HG02884 (cell line): ENCODE data around the gene SLC25A1.

Experiments
- ATAC-seq: cut with Tn5 transposase; IDR thresholded peaks from one replicate; pipeline ENCODE4 v1.9.1; 2021; ENCODE audit warnings: mild to moderate bottlenecking, moderate library complexity; ENCODE audit not compliant: unreplicated experiment

Gene SLC25A1

DNA sequence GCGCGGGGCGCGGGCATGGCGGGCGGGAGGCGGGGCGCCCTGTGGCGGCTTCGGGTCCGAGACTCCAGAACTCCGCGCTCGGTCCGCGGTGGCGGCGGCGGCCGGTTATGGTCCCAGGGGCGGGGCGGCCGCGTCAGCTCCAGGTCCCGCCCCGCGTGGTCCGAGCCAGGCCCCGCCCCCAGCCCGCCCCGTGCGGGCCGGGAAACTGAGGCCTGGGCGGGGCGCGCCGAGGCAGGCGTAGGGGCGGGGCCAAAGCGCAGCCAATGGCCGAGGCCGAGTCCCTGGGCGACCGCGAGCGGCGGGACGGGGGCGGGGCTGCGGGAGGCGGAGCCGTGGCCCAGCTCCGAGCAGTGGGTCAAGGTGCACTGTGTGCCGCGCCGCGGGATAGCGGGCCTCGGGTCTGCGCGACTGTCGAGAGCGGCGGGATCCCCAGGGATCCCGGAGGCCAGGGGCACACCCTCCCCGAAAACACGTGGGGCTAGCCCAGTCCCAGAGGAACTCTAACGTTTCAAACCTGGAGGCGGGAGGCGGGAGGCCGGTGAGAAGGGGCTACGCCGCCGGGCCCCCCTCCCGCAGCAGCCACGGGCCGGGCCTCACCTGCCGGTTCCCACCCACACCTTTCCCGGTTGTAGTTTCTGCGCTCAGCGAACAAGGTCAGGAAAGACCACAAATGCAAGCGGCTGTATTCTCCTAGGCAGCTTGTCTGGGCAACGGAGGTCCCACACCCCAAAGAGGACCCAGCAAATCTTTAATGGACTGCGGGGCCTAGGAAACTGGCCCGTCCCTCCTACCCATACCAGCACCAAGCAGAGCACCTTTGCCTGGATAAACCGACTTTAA lies at the start of gene SLC25A1:
TSS of gene SLC25A1 (minus strand) at position 80 of the 840 bp plus-strand sequence. CDS start at position 17, 63 bp downstream.
- ATAC-seq = peak; percentile 62

GRCh38 chr22:19228179-19228578 lies 49.6 kb upstream of the SLC25A1 start:
- no peak for ATAC-seq

DNA sequence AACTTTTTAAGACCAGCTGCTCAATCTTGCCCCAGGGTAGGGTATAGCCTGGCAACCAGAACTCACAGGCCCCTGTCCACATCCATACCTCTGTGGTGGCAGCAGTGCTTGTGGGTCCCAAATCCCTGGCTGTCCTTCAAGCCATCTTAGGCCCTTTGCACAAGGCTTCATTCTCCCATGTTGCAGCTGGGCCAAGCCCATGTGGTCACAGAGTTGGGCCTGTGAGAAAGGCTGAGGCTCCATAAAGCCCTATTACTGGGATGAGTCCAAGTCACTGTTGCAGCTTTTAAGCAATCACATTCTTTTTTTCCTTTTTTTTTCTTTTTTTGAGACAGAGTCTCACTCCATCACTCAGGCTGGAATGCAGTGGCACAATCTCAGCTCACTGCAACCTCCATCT lies 47.9 kb upstream of the SLC25A1 start:
- ATAC-seq = no peak

DNA sequence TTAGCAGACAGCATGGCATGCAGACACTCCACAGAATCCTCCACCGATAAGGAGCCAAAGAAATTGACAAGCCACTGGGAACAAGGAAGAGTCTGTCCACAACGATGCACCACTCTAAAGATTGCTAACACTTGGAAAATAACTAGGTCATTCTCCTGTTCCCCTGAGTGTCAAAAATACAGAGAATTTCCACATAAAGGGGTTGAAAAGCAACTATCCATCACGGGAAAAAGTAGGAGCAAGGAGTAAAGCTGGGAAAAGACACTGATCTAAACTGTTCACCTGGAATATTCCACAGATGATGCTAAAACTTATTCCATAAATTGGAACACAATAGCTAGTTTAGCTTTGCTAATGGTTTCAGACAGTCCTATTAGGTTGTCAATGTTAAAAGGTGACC lies 47.0 kb upstream of the SLC25A1 start:
- ATAC-seq = no peak

- no peak for ATAC-seq
Measured at GRCh38 chr22:19224985-19225384, 46.4 kb upstream of the SLC25A1 start.

DNA sequence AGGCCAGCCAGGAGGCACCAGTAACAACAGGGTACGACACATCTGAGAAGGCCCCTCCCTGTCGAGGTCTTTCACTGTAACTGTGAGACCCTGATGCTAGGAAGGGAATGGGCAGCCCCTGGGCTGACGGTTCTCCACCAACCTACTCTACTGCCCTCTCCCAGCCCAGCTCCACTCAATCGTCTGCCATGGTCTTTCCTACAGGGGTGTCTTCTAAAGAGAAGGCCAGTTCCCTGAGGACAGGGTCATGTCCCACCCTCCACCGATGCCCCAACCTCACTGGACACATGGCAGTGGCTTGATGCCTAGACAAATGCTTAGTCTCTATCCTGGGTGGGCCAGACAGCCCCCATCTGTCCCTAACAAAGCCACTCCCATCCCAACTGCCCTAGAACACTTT lies 46.0 kb upstream of the SLC25A1 start:
- ATAC-seq = no peak

- ATAC-seq = no peak
Measured at GRCh38 chr22:19223617-19224016, 45.1 kb upstream of the SLC25A1 start.

DNA sequence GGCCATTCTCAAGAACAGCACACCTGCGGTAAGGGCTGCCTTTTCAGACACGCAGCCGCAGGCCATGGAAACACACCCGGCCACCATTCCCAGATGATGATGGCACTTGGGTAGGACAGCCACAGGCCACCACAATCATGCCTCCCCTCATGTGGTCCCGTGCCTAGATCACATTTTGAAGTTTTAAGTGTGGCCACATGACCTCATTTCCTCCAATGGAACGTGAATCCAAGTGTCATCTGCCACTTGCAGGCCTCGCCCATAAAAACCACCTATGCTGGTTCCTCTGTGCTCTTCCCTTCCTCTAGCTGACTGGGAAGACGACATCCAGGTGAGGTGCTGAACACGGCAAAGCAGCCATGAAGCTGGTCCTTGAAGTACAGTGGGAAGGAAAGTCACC lies 44.6 kb upstream of the SLC25A1 start:
- no peak for ATAC-seq

DNA sequence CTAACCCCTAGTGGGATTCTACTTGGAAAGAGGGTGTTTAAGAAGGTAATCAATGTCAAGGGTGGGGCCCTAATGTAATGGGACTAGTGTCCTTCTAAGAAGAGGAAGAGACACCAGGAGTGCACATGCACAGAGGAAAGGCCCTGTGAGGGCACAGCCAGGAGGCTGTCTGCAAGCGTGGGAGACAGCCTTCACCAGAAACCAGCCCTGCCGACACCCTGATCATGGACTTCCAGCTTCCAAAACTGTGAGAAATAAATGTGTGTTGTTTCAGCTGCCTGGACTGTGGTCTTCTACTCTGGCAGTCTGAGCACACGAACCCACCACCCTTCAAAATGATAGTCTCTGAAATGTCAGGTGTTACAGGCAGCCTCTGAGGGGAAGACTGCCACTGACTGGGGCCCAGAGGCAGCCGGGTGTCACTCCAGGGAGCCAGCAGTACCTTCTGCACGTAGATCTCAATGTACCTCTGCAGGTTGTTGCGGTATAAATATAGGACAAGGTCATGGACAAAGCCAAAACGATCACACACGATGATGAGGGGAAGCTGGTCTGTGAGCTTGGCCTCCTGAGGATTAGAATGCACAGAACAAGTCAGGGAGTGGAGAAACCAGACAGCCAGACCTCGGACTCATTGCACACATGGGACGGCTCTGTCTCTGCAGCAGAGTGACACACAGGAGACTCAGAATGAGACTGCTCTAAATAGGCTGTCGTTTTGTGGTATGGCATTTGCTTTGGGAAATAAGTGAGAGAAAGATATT lies 43.9 kb upstream of the SLC25A1 start:
- ATAC-seq = no peak

GRCh38 chr22:19220867-19221266 lies 42.3 kb upstream of the SLC25A1 start:
- ATAC-seq = no peak

GRCh38 chr22:19218541-19219233 lies 40.2 kb upstream of the SLC25A1 start:
- no peak for ATAC-seq

- ATAC-seq = no peak
Measured at GRCh38 chr22:19216579-19216978, 38.0 kb upstream of the SLC25A1 start.

- ATAC-seq = no peak
Measured at GRCh38 chr22:19215360-19215759, 36.8 kb upstream of the SLC25A1 start.

DNA sequence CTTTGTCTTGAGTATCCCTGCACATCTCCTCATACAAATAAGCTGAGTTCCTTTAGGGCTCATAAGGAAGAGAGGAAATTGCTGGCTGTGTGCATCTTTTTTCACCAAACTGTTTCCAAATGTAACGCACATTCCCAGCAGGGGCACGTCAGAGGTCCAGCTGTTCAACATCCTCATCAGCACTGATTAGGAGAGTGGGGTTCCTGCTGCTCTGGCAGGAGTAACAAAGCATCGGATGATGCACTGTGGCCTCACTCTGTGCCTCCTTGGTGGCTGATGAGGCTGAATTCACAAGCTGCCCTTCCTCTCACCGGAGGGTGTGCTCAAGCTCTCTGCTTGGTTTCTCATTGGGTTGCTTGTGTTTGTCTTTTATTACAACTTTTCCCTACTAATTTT lies 35.5 kb upstream of the SLC25A1 start:
- ATAC-seq = no peak

DNA sequence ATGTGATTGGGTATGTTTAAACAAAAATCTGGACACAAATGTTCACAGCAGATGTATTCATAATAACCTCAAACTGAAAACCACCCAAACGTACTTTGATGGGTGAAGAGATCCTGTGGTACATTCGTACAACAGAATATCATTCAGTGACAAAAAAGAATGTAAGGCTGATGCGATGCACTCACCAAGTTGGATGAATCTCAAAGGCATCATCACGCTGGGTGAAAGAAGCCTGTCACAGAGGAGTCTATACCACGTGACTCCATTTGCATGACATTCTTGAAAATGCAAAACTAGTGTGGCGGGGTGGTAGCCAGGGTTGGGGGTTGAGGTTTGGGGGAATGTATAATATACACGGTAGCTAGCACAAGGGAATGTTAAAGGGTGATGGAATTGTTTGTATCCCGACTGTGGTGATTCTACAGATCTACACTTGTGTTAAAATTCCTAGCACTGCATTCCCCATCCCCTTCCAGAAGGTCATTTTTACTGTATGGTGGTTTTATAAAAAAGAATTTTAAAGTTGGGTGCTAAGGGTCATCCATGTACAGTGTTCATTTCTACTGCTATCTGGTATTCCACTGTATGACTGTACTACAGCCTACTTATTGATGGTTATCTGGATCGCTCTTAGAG lies 35.0 kb upstream of the SLC25A1 start:
- no peak for ATAC-seq

DNA sequence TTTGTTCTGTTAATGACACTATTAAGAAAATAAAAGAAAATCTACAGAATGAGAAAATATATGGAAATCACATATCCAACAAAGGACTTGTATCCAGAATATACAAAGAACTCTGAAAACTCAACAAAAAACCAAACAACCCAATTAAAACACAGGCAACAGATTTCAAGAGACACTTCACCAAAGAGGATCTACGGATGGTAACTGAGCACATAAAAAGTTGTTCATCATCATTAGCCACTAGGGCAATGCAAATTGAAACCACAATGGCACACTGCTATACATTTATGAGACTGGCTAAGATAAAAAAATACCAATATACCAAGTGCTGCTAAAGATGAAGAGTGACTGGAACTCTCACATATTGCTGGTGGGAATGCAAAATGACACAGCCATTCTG lies 34.5 kb upstream of the SLC25A1 start:
- no peak for ATAC-seq

DNA sequence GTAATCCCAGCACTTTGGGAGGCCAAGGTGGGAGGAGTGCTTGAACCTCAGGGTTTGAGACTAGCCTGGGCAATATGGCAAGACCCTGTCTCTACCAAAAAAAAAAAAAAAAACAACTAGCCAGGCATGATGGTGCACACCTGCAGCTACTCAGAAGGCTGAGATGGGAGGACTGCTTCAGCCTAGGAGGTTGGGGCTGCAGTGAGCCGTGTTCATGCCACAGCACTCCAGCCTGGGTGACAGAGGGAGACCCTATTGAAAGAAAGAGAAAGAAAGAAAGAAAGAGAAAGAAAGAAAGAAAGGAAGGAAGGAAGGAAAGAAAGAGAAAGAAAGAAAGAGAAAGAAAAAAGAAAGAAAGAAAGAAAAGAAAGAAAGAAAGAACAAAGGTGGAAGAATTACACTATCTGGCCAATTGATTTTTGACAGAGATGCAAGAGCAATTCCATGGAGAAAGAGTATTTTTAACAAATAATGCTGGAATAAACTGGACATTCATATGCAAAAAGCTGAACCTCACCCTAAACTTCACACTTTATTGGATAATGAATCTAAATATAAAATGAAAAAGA lies 33.9 kb upstream of the SLC25A1 start:
- no peak for ATAC-seq

DNA sequence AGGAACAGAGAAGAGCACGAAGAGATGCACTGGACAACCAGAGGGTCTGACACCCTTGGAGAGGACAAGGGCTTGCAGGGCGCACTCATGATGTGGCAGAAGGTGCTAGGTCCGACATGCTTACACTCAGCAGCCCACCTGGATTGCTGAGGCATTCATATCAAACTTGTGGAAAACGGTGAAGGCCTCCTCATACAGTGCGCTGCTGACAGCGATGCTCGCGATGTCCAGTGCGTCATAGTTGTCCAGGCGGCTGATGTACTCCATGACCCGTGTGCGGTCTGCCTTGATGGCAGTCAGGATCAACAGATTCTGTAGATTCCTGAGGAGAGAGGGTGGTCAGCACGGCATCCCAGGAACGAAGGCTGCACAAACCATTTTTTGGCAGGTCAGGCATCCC lies 31.7 kb upstream of the SLC25A1 start:
- no peak for ATAC-seq

GRCh38 chr22:19208287-19208847 lies 29.8 kb upstream of the SLC25A1 start:
- no peak for ATAC-seq

DNA sequence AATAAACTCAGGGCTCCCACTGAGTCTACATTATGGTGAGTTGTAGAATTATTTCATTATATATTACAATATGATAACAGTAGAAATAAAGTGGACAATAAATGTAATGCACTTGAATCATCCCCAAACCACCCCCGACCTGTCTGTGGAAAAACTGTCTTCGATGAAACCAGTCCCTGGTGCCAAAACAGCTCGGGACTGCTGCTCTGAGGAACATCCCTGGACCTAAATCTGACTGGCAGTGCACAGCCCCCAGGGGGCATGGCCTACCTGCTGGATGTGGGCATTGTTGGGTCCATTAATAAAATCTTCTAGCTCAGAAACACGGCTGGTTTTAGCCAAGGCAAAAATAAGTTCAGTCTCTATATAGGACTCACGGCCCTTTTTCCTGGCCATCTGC lies 29.3 kb upstream of the SLC25A1 start:
- ATAC-seq = no peak
